Lower leg skin (tissue), 3 donors: ENCODE data around the gene RNF225.

Source experiments
- CTCF ChIP-seq, 3 donors: fragments of 450-650 bp; IDR thresholded peaks; one replicate each; pipeline ENCODE4 v1.5.1; 2016; ENCODE audit warnings: antibody characterized with exemption in 3 of 3, mild to moderate bottlenecking in 3 of 3, moderate library complexity in 2 of 3
- POLR2A ChIP-seq, 2 donors: fragments of 450-650 bp; IDR thresholded peaks; one replicate each; pipeline ENCODE4 v1.6.1; 2016 to 2017; ENCODE audit warnings: antibody characterized with exemption in 2 of 2, mild to moderate bottlenecking in 1 of 2, moderate library complexity in 1 of 2

GRCh38 chr19:58364146-58364545 lies 31.3 kb upstream of the RNF225 start:
- TF ChIP-seq CTCF (IDR thresholded peaks at IDR 0.05) = no peak
- no peak for TF ChIP-seq POLR2A (IDR thresholded peaks at IDR 0.05)
